ENCODE data around the gene DGKH.

DGKH gene

GRCh38 chr13:42039457-42039945 lies 8.9 kb upstream of the DGKH start:
- peak overlapping the region; percentile 88 for H3K27ac ChIP-seq
- H3K36me3 ChIP-seq (ENCODE audit: control insufficient read depth, insufficient read depth, low read length): no peaks in the 10 kb centered on the region
- no peaks in the 10 kb centered on the region for H3K79me2 ChIP-seq
- H3K9me3 ChIP-seq (ENCODE audit: control insufficient read depth, low read length): no peaks in the 10 kb centered on the region
- peak overlapping the region; percentile 91 for H2AFZ ChIP-seq
- no peaks in the 10 kb centered on the region for H3K4me1 ChIP-seq
- no peaks in the 10 kb centered on the region for H3K27me3 ChIP-seq (ENCODE audit: control insufficient read depth, insufficient read depth, low read length)
- no peak for TF ChIP-seq CTCF (IDR thresholded peaks at IDR 0.05)
- H3K9ac ChIP-seq: no peak overlapping the region
- H3K4me3 ChIP-seq (ENCODE audit: low read depth, low read length): peak overlapping the region; percentile 76
- H3K4me2 ChIP-seq (ENCODE audit: low read length): peak overlapping the region; percentile 64

GRCh38 chr13:42039946-42040729 lies 8.3 kb upstream of the DGKH start:
- Histone ChIP-seq H3K4me2 (ENCODE audit: low read length) (peak overlapping the region; percentile 64), H3K79me2 (no peaks in the 10 kb centered on the region), H3K9ac (peak overlapping the region; percentile 46), H3K27ac (peak overlapping the region; percentile 88), H3K4me3 (ENCODE audit: low read depth, low read length) (peak overlapping the region; percentile 76), H3K9me3 (ENCODE audit: control insufficient read depth, low read length) (no peaks in the 10 kb centered on the region), H2AFZ (peak overlapping the region; percentile 91), H3K36me3 (ENCODE audit: control insufficient read depth, insufficient read depth, low read length) (no peaks in the 10 kb centered on the region), H3K27me3 (ENCODE audit: control insufficient read depth, insufficient read depth, low read length) (no peaks in the 10 kb centered on the region), H3K4me1 (no peaks in the 10 kb centered on the region)
- no peak for TF ChIP-seq CTCF (IDR thresholded peaks at IDR 0.05)

DNA sequence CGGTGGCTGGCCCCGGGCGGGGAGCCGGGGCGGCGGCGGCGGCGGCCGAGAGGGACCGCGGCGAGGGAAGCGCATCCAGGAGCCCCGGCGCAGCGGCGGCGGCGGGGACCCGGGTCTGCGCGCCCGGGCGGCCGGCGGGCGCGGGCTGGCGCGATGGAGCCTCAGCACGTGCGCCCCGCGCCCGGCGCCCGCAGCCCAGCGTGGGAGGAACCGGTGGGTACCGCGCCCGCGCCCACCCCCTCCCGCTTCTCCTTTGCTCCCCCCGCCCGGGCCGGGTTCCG lies 7.8 kb upstream of the DGKH start:
- Histone ChIP-seq H3K4me1 (no peaks in the 10 kb centered on the region), H3K4me3 (ENCODE audit: low read depth, low read length) (peak overlapping the region; percentile 65), H3K27me3 (ENCODE audit: control insufficient read depth, insufficient read depth, low read length) (no peaks in the 10 kb centered on the region), H3K79me2 (no peaks in the 10 kb centered on the region), H3K36me3 (ENCODE audit: control insufficient read depth, insufficient read depth, low read length) (no peaks in the 10 kb centered on the region), H3K27ac (no peak overlapping the region), H3K9ac (no peak overlapping the region), H3K4me2 (ENCODE audit: low read length) (peak overlapping the region; percentile 94), H2AFZ (peak overlapping the region; percentile 83), H3K9me3 (ENCODE audit: control insufficient read depth, low read length) (no peaks in the 10 kb centered on the region)
- TF ChIP-seq CTCF (IDR thresholded peaks at IDR 0.05): no peak

DNA sequence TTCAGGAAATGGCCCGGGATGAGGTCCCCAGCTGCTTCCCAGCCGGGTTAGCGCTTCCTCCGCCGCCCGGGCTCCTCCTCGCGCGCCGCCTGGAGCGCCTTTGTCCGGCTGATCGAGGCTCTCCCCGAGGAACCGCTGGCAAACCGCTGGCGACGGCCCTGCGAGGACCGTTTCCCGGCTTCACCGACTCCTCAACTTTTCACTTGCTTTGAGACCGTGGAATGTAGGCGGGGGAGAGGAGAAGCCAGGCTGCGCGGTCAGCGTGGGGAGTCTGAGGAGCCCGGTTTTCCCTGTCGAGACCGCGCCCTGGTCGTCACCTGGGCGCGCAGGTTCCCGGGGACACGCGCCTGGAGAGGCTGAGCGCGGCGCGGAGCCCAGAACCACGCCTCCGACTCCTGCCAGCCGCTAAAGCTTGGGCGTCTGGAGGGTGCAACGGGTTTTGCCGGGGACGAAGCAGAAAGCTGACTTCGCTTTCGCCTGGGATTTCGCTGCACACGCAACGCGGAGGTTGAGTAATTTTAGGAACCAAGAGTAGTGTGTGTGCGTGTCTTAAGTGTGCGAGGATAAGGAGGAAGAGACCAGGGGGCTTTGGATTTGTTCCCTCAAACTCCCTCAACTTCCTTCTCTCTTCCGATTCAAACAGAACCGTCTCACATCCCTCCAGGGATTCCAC lies 7.3 kb upstream of the DGKH start:
- H3K4me2 ChIP-seq (ENCODE audit: low read length): peak overlapping the region; percentile 94
- H3K27me3 ChIP-seq (ENCODE audit: control insufficient read depth, insufficient read depth, low read length): no peaks in the 10 kb centered on the region
- no peaks in the 10 kb centered on the region for H3K9me3 ChIP-seq (ENCODE audit: control insufficient read depth, low read length)
- peak overlapping the region; percentile 54 for H3K27ac ChIP-seq
- peak overlapping the region; percentile 83 for H2AFZ ChIP-seq
- H3K4me1 ChIP-seq: no peaks in the 10 kb centered on the region
- no peaks in the 10 kb centered on the region for H3K36me3 ChIP-seq (ENCODE audit: control insufficient read depth, insufficient read depth, low read length)
- H3K4me3 ChIP-seq (ENCODE audit: low read depth, low read length): peak overlapping the region; percentile 65
- no peak for TF ChIP-seq CTCF (IDR thresholded peaks at IDR 0.05)
- no peaks in the 10 kb centered on the region for H3K79me2 ChIP-seq
- H3K9ac ChIP-seq: no peak overlapping the region

Data from parathyroid adenoma (tissue), 2 donors.